ENCODE data around the gene TBC1D4.

Gene TBC1D4

GRCh38 chr13:75482070-75482819 is at the start of gene TBC1D4:
TBC1D4 (minus strand) TSS chr13:75482169; CDS start chr13:75481767, 402 bp downstream.
- FAIRE-seq (peak; percentile 80), DNase-seq (ENCODE audit: insufficient read length, low spot score) (peak; percentile 67)
- peak; percentile 35 for TF ChIP-seq POLR2A (IDR thresholded peaks at IDR 0.05; ENCODE audit: low read depth, low read length)

- no peak for TF ChIP-seq POLR2A (IDR thresholded peaks at IDR 0.05; ENCODE audit: low read depth, low read length)
- no peak for FAIRE-seq
- DNase-seq (ENCODE audit: insufficient read length, low spot score) = no peak
These were observed 48.6 kb upstream of the TBC1D4 start for GRCh38 chr13:75530549-75530961.

DNA sequence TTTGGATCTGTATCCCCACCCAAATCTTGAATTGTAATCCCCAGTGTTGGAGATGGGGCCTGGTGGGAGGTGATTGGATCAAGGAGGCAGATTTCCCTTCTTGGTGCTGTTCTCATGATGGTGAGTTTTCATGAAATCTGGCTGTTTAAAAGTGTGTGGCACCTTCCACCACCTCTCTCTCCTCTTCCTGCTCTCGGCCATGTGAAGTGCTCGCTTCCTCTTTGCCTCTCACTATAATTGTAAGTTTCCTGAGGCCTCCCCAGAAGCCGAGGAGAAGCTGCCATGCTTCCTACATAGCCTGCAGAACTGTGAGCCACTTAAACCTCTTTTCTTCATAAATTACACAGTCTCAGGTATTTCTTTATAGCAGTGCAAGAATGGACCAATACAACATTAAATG is 40.0 kb upstream of the TBC1D4 start:
- FAIRE-seq = no peak

GRCh38 chr13:75518439-75519088 is 36.6 kb upstream of the TBC1D4 start:
- TF ChIP-seq POLR2A (IDR thresholded peaks at IDR 0.05; ENCODE audit: low read depth, low read length) = no peak
- no peak for DNase-seq (ENCODE audit: insufficient read length, low spot score)
- no peak for FAIRE-seq

More for the DNA sequence above, 40.0 kb upstream of the TBC1D4 start:
- no peak for TF ChIP-seq POLR2A (IDR thresholded peaks at IDR 0.05; ENCODE audit: low read depth, low read length)
- no peak for DNase-seq (ENCODE audit: insufficient read length, low spot score)

DNA sequence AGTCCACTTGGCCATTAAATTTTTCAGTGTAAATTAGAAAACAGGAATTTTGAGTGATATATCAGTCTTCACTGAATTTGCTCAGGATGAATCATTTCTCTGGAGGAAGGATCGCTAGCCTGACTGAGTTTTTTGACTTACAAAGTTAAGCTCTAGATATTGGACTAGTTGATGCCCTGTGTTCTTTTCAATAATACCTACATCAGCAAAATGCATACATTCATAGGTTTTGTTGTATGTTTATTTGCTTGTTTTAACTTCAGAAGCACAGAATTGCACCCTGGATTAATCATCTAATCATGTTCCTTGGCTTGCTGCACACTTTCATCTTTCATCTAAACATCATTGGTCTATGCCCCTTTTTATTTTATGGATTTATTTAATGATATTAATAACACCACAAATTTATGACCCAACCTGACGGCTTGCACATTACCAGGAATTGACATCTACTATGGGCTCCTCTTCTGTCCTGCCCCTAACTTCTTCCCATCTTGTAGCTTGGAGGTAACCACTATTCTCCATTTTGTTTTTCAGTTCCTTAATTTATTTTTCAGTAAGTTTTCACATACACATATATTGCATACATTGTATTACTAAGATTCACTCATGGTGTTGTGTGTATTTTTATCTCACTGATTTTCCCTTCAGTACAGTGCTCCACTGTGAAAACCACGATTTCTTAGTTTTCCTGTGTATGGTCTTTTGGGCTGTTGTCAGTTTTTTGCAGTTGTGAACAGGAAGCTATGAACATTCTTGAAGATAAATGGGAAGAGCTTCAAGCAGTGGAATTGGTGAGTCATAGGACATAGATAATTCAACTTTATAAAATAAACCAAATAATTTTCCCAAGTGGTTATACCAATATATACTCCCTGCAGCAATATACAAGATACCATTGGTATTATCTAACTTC is 32.4 kb upstream of the TBC1D4 start:
- DNase-seq (ENCODE audit: insufficient read length, low spot score) (no peak), FAIRE-seq (no peak)
- no peak for TF ChIP-seq POLR2A (IDR thresholded peaks at IDR 0.05; ENCODE audit: low read depth, low read length)

DNA sequence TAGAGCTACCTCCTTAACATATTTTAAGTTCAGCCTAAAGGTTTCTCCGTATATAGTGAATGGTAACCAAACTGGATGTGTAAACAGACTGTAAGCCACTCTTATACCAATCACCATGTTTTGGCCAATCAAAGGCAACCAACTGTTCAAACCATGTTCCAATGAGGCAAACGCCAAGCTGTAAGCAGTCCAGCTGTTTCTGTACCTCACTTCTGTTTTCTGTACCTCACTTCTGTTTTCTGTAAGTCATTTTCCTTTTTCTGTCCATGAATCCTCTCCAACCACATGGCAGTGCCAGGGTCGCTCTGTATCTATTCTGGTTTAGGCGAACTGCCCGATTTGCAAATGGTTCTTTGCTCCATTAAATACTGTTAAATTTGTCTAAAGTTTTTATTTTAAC is 31.3 kb upstream of the TBC1D4 start:
- no peak for DNase-seq (ENCODE audit: insufficient read length, low spot score)
- TF ChIP-seq POLR2A (IDR thresholded peaks at IDR 0.05; ENCODE audit: low read depth, low read length) = no peak
- no peak for FAIRE-seq

- no peak for TF ChIP-seq POLR2A (IDR thresholded peaks at IDR 0.05; ENCODE audit: low read depth, low read length)
- DNase-seq (ENCODE audit: insufficient read length, low spot score) (no peak), FAIRE-seq (no peak)
These were observed 30.3 kb upstream of the TBC1D4 start for GRCh38 chr13:75512253-75512652.

DNA sequence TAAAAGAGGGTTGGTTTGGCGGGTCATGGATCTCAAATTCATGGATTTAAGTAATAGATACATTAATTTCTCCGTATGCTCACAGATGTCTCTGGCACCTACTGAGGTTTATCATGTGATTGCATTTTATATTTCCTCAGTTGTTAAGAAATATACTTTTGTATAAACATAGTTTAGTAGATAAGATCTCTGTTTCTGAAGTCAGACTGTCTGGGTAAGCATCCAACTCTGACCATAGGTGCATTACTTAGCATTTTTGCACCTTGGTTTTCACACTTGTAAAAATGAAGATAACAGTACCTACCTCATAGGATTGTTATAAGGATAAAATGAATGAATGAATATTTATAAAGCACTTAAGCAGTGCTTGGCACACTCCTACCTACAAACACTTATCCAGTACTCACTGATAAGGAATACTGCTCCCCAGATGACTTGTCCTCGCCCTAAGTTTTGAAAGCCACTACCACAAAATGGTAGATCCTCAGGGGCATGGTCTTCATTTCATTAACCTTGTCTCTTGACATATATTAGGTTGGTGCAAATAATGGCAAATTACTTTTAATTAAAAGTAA is 29.2 kb upstream of the TBC1D4 start:
- no peak for FAIRE-seq

GRCh38 chr13:75508002-75508548 is 26.1 kb upstream of the TBC1D4 start:
- TF ChIP-seq POLR2A (IDR thresholded peaks at IDR 0.05; ENCODE audit: low read depth, low read length) = no peak
- FAIRE-seq (no peak), DNase-seq (ENCODE audit: insufficient read length, low spot score) (no peak)

More for the DNA sequence above, 29.2 kb upstream of the TBC1D4 start:
- no peak for TF ChIP-seq POLR2A (IDR thresholded peaks at IDR 0.05; ENCODE audit: low read depth, low read length)
- no peak for DNase-seq (ENCODE audit: insufficient read length, low spot score)

- DNase-seq (ENCODE audit: insufficient read length, low spot score) (no peak), FAIRE-seq (no peak)
- no peak for TF ChIP-seq POLR2A (IDR thresholded peaks at IDR 0.05; ENCODE audit: low read depth, low read length)
These were observed 25.3 kb upstream of the TBC1D4 start for GRCh38 chr13:75507027-75508001.

DNA sequence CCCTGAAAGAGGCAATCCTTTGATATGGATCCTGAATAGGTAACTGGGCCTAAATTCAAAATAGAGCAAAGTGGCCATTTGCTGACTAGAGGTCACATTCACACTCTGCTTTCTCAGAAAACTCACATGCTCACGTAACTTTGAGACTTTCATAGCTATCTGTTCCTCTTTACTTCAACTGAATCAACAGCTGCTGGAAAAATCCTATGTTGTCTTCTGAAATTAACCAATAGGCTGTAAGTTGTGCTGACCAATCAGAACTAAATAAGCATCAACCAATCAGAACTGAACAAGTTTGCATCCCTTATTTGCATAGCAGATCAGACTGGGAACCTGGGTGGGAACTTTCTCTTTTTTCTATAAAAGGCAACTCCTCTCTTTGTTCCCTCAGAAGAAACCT is 24.0 kb upstream of the TBC1D4 start:
- FAIRE-seq = no peak
- TF ChIP-seq POLR2A (IDR thresholded peaks at IDR 0.05; ENCODE audit: low read depth, low read length) = no peak
- DNase-seq (ENCODE audit: insufficient read length, low spot score) = no peak

- no peak for TF ChIP-seq POLR2A (IDR thresholded peaks at IDR 0.05; ENCODE audit: low read depth, low read length)
- FAIRE-seq (no peak), DNase-seq (ENCODE audit: insufficient read length, low spot score) (no peak)
These were observed 23.4 kb upstream of the TBC1D4 start for GRCh38 chr13:75505327-75505726.

Measured in H54 (cell line).